Liver (tissue), 9 donors: ENCODE measurements around the gene HSPA12B. TPM values are rescaled to one million over a fixed set of nuclear protein-coding genes. Genes with fewer than 3 reads are reported as not detected.

Source experiments
- DNase-seq: peaks from one replicate; pipeline ENCODE4 v3.0.0-alpha.2; 2017; ENCODE audit warnings: low spot score
- H3K27ac ChIP-seq, 2 donors: one replicate each; pipeline ENCODE4 v1.7.0; 2013; ENCODE audit warnings: inconsistent platforms in 2 of 2, low read length in 2 of 2, control low read depth in 1 of 2, low read depth in 1 of 2, mild to moderate bottlenecking in 1 of 2
- H3K27me3 ChIP-seq, 4 donors: one replicate each; pipeline versions ENCODE4 v1.6.1 to v1.7.0; 2013; ENCODE audit warnings: low read length in 3 of 4, inconsistent platforms in 1 of 4, mild to moderate bottlenecking in 1 of 4, moderate library complexity in 1 of 4; ENCODE audit not compliant: control insufficient read depth in 4 of 4, insufficient read depth in 4 of 4
- H3K36me3 ChIP-seq, 4 donors: one replicate each; pipeline versions ENCODE4 v1.6.1 to v1.7.0; 2013; ENCODE audit warnings: low read length in 3 of 4, mild to moderate bottlenecking in 3 of 4, low read depth in 1 of 4, moderate library complexity in 1 of 4; ENCODE audit not compliant: control insufficient read depth in 4 of 4, insufficient read depth in 3 of 4
- H3K4me1 ChIP-seq, 4 donors: one replicate each; pipeline versions ENCODE4 v1.6.1 to v1.7.0; 2013; ENCODE audit warnings: low read length in 3 of 4, mild to moderate bottlenecking in 3 of 4, moderate library complexity in 1 of 4; ENCODE audit not compliant: control insufficient read depth in 4 of 4, insufficient read depth in 4 of 4
- H3K4me3 ChIP-seq, 3 donors: one replicate each; pipeline versions ENCODE4 v1.6.1 to v1.7.0; 2013; ENCODE audit warnings: low read length in 3 of 3, control low read depth in 1 of 3, low read depth in 1 of 3, mild to moderate bottlenecking in 1 of 3
- H3K9ac ChIP-seq, 2 donors: one replicate each; pipeline ENCODE4 v1.7.0; 2013; ENCODE audit warnings: low read length in 2 of 2, mild to moderate bottlenecking in 2 of 2, moderate library complexity in 2 of 2, control low read depth in 1 of 2, low read depth in 1 of 2
- H3K9me3 ChIP-seq, 4 donors: one replicate each; pipeline versions ENCODE4 v1.6.1 to v1.7.0; 2013; ENCODE audit warnings: low read length in 3 of 4; ENCODE audit not compliant: control insufficient read depth in 4 of 4
- ATF3 ChIP-seq: IDR thresholded peaks from 2 replicates; pipeline ENCODE4 v1.6.1; 2016; ENCODE audit warnings: antibody characterized with exemption
- CTCF ChIP-seq: fragments of 150-350 bp; IDR thresholded peaks from 2 replicates; pipeline ENCODE4 v1.5.1; 2017; ENCODE audit warnings: improper control_type of control experiment, low read depth, low read length; ENCODE audit not compliant: missing input control
- EGR1 ChIP-seq, 2 donors: IDR thresholded peaks; 2 replicates each; pipeline ENCODE4 v1.6.1; 2016 to 2018; ENCODE audit warnings: antibody characterized with exemption in 2 of 2, low read depth in 2 of 2
- FOXA1 ChIP-seq: IDR thresholded peaks from 2 replicates; pipeline ENCODE4 v1.6.1; 2016; ENCODE audit warnings: antibody characterized with exemption
- FOXA2 ChIP-seq: IDR thresholded peaks from 2 replicates; pipeline ENCODE4 v1.6.1; 2016; ENCODE audit warnings: antibody characterized with exemption
- GABPA ChIP-seq, 2 donors: IDR thresholded peaks in 1 of 2; conservative IDR thresholded peaks in 1 of 2; 2 replicates each; pipeline ENCODE4 v1.6.1; 2016; ENCODE audit warnings: antibody characterized with exemption in 2 of 2, mild to moderate bottlenecking in 1 of 2, moderate library complexity in 1 of 2
- HNF4G ChIP-seq: IDR thresholded peaks from 2 replicates; pipeline ENCODE4 v1.6.1; 2016; ENCODE audit warnings: antibody characterized with exemption
- JUND ChIP-seq, 2 donors: IDR thresholded peaks; 2 replicates each; pipeline ENCODE4 v1.6.1; 2016; ENCODE audit warnings: antibody characterized with exemption in 2 of 2
- MAX ChIP-seq: IDR thresholded peaks from 2 replicates; pipeline ENCODE4 v1.6.1; 2016; ENCODE audit warnings: antibody characterized with exemption
- NR2F2 ChIP-seq: IDR thresholded peaks from 2 replicates; pipeline ENCODE4 v1.6.1; 2016; ENCODE audit warnings: antibody characterized with exemption
- RXRA ChIP-seq, 2 donors: IDR thresholded peaks; 2 replicates each; pipeline ENCODE4 v1.6.1; 2017 to 2018; ENCODE audit warnings: antibody characterized with exemption in 2 of 2, mild to moderate bottlenecking in 1 of 2
- TAF1 ChIP-seq: conservative IDR thresholded peaks from 2 replicates; pipeline ENCODE4 v1.6.1; 2016; ENCODE audit warnings: antibody characterized with exemption, mild to moderate bottlenecking
- YY1 ChIP-seq: IDR thresholded peaks from 2 replicates; pipeline ENCODE4 v1.6.1; 2016; ENCODE audit warnings: antibody characterized with exemption, mild to moderate bottlenecking
- ZBTB33 ChIP-seq: IDR thresholded peaks from 2 replicates; pipeline ENCODE4 v1.6.1; 2016; ENCODE audit warnings: antibody characterized with exemption
- WGBS: extraction: QIAGEN DNeasy Blood & Tissue Kit; methylation state at CpG from one replicate; pipeline ENCODE4 v1.1.7; 2013; 5-methylcytosine and 5-hydroxymethylcytosine counted together
- polyA plus RNA-seq, 2 donors: library from polyadenylated mRNA; stranded (reverse) in 1 of 2; unstranded in 1 of 2; fragments of 200-250 nt in 1 of 2; fragments of >200 nt in 1 of 2; fragmentation: Nextera tagmentation in 1 of 2; extraction: Ambion mirVana in 1 of 2; gene quantifications; one replicate each; pipeline versions ENCODE4 v1.2.1 to v1.2.3, GENCODE V29; 2013 to 2015
- total RNA-seq, 2 donors: library from RNA; depleted of rRNA; stranded (reverse); fragments of >200 nt; gene quantifications; one replicate each; pipeline ENCODE4 v1.2.3, GENCODE V29; 2014
- TF ChIP-seq, protein P1 (sequence below): IDR thresholded peaks from 2 replicates; pipeline ENCODE4 v1.6.1; 2016; ENCODE audit warnings: antibody characterized with exemption, mild to moderate bottlenecking
- donor health status: healthy.
- donor health status: healthy.
- donor health status: healthy.
- donor health status: healthy.
- donor health status: healthy.

Gene HSPA12B
- total and polyA plus RNA-seq, 4 donors = 0.72 to 1.8 (median 0.87) TPM

GRCh38 chr20:3800878-3801260 is 68.4 kb downstream of the HSPA12B start:
- H3K4me3 ChIP-seq = no peak overlapping the region
- no peak overlapping the region for H3K27ac ChIP-seq
- TF ChIP-seq JUND (IDR thresholded peaks at IDR 0.05) (no peak), GABPA (IDR thresholded peaks at IDR 0.05 in 1 of 2, conservative IDR thresholded peaks at IDR 0.05 in 1 of 2) (no peak), FOXA2 (no peak), YY1 (no peak), FOXA1 (no peak), HNF4G (no peak), ATF3 (no peak), MAX (no peak)
- TF ChIP-seq, protein P1, sequence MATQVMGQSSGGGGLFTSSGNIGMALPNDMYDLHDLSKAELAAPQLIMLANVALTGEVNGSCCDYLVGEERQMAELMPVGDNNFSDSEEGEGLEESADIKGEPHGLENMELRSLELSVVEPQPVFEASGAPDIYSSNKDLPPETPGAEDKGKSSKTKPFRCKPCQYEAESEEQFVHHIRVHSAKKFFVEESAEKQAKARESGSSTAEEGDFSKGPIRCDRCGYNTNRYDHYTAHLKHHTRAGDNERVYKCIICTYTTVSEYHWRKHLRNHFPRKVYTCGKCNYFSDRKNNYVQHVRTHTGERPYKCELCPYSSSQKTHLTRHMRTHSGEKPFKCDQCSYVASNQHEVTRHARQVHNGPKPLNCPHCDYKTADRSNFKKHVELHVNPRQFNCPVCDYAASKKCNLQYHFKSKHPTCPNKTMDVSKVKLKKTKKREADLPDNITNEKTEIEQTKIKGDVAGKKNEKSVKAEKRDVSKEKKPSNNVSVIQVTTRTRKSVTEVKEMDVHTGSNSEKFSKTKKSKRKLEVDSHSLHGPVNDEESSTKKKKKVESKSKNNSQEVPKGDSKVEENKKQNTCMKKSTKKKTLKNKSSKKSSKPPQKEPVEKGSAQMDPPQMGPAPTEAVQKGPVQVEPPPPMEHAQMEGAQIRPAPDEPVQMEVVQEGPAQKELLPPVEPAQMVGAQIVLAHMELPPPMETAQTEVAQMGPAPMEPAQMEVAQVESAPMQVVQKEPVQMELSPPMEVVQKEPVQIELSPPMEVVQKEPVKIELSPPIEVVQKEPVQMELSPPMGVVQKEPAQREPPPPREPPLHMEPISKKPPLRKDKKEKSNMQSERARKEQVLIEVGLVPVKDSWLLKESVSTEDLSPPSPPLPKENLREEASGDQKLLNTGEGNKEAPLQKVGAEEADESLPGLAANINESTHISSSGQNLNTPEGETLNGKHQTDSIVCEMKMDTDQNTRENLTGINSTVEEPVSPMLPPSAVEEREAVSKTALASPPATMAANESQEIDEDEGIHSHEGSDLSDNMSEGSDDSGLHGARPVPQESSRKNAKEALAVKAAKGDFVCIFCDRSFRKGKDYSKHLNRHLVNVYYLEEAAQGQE = no peak
- H3K36me3 ChIP-seq = peaks cover 0 to 10% (median 4%) of the 10 kb centered on the region in 4 donors
- H3K27me3 ChIP-seq = no peaks in the 10 kb centered on the region
- H3K9me3 ChIP-seq = no peaks in the 10 kb centered on the region
- H3K9ac ChIP-seq = no peak overlapping the region
- 96% methylated on average over 8 of the region's 8 CpGs for WGBS
- H3K4me1 ChIP-seq = peaks cover 17 to 40% (median 29%) of the 10 kb centered on the region in 4 donors
- no peak for DNase-seq

- Histone ChIP-seq H3K36me3 (peaks cover 0 to 10% (median 4%) of the 10 kb centered on the region in 4 donors), H3K9me3 (no peaks in the 10 kb centered on the region), H3K27me3 (no peaks in the 10 kb centered on the region), H3K27ac (no peak overlapping the region), H3K4me3 (no peak overlapping the region), H3K9ac (no peak overlapping the region), H3K4me1 (peaks cover 17 to 40% (median 29%) of the 10 kb centered on the region in 4 donors)
- DNase-seq = no peak
- WGBS = 97% methylated on average over 4 of the region's 4 CpGs
- TF ChIP-seq, protein P1 = no peak
- TF ChIP-seq TAF1 (no peak), FOXA1 (no peak), YY1 (no peak), MAX (no peak), EGR1 (IDR thresholded peaks at IDR 0.05; ENCODE audit: low read depth in 2 of 2) (no peak), ZBTB33 (no peak), NR2F2 (no peak), GABPA (IDR thresholded peaks at IDR 0.05 in 1 of 2, conservative IDR thresholded peaks at IDR 0.05 in 1 of 2) (no peak), CTCF (no peak), RXRA (IDR thresholded peaks at IDR 0.05) (no peak), ATF3 (no peak), JUND (IDR thresholded peaks at IDR 0.05) (no peak), HNF4G (no peak)
These were observed 68.8 kb downstream of the HSPA12B start for GRCh38 chr20:3801299-3801698.
